Measurements from ENCODE around the gene ERFL. TPM values are rescaled to one million over a fixed set of nuclear protein-coding genes. Genes with fewer than 3 reads are reported as not detected.

Gene ERFL
- total RNA-seq, 1 donor from 2014 or later, result not detected

- no peaks in the 10 kb centered on the region for H3K27me3 ChIP-seq (ENCODE audit: control insufficient read depth, insufficient read depth, low read length)
- DNase-seq (ENCODE audit: low read depth), result no peak
- H3K4me3 ChIP-seq (ENCODE audit: low read depth, low read length), result peak overlapping the region; percentile 88
- H3K36me3 ChIP-seq (ENCODE audit: control insufficient read depth, insufficient read depth, low read length), result peaks cover 7% of the 10 kb centered on the region
- no peak for TF ChIP-seq CTCF (IDR thresholded peaks at IDR 0.05; ENCODE audit: insufficient read depth, low read length, poor library complexity, severe bottlenecking)
Observed at GRCh38 chr19:41861116-41861768, 67.0 kb downstream of the ERFL start.

GRCh38 chr19:41860419-41861115, 67.7 kb downstream of the ERFL start:
- H3K36me3 ChIP-seq (ENCODE audit: control insufficient read depth, insufficient read depth, low read length), result peaks cover 7% of the 10 kb centered on the region
- peak overlapping the region; percentile 88 for H3K4me3 ChIP-seq (ENCODE audit: low read depth, low read length)
- no peak for DNase-seq (ENCODE audit: low read depth)
- no peak for TF ChIP-seq CTCF (IDR thresholded peaks at IDR 0.05; ENCODE audit: insufficient read depth, low read length, poor library complexity, severe bottlenecking)
- H3K27me3 ChIP-seq (ENCODE audit: control insufficient read depth, insufficient read depth, low read length), result no peaks in the 10 kb centered on the region

- DNase-seq (ENCODE audit: low read depth), result peak; percentile 83
- Histone ChIP-seq H3K36me3 (ENCODE audit: control insufficient read depth, insufficient read depth, low read length) (peaks cover 7% of the 10 kb centered on the region), H3K27me3 (ENCODE audit: control insufficient read depth, insufficient read depth, low read length) (no peaks in the 10 kb centered on the region), H3K4me3 (ENCODE audit: low read depth, low read length) (peak within 1 kb of the TSS; percentile 88)
- peak; percentile 61 for TF ChIP-seq CTCF (IDR thresholded peaks at IDR 0.05; ENCODE audit: insufficient read depth, low read length, poor library complexity, severe bottlenecking)
Observed at GRCh38 chr19:41859618-41860418, 68.4 kb downstream of the ERFL start, which contains the start of gene RPS19. RPS19 (plus strand) TSS chr19:41860255; CDS start chr19:41860775, 520 bp downstream.

GRCh38 chr19:41859213-41859617, 69.0 kb downstream of the ERFL start:
- TF ChIP-seq CTCF (IDR thresholded peaks at IDR 0.05; ENCODE audit: insufficient read depth, low read length, poor library complexity, severe bottlenecking), result no peak
- H3K4me3 ChIP-seq (ENCODE audit: low read depth, low read length), result peak overlapping the region; percentile 22
- H3K27me3 ChIP-seq (ENCODE audit: control insufficient read depth, insufficient read depth, low read length), result peaks cover under 1% of the 10 kb centered on the region
- H3K36me3 ChIP-seq (ENCODE audit: control insufficient read depth, insufficient read depth, low read length), result peaks cover 4% of the 10 kb centered on the region
- DNase-seq (ENCODE audit: low read depth), result no peak

Other genes with a start within 250 kb of the ERFL start
- not detected in 2 replicates for gene CEACAM7, start 240.2 kb downstream of the ERFL start, total RNA-seq
- gene CEACAM5, start 219.8 kb downstream of the ERFL start, total RNA-seq, result not detected in 2 replicates
- 0.13 TPM in 1 of 2 replicates, not detected in the other for gene CEACAM6, start 172.9 kb downstream of the ERFL start, total RNA-seq
- gene CEACAM3, start 131.9 kb downstream of the ERFL start, total RNA-seq, result not detected in 2 replicates
- not detected in 2 replicates for gene LYPD4, start 83.8 kb downstream of the ERFL start, total RNA-seq
- not detected in 2 replicates for gene DMRTC2, start 83.4 kb downstream of the ERFL start, total RNA-seq
- gene RPS19, start 68.2 kb downstream of the ERFL start, total RNA-seq, result 1,699 and 2,835 TPM in 2 replicates
- 0.27 TPM in 1 of 2 replicates, not detected in the other for gene CD79A, start 51.2 kb downstream of the ERFL start, total RNA-seq
- gene ARHGEF1, start 45.3 kb downstream of the ERFL start, total RNA-seq, result 72.2 and 81.5 TPM in 2 replicates
- gene RABAC1, start 30.9 kb upstream of the ERFL start, total RNA-seq, result 126 and 130 TPM in 2 replicates
- gene ATP1A3, start 65.8 kb upstream of the ERFL start, total RNA-seq, result 1.4 TPM in 1 of 2 replicates, not detected in the other
- 14.2 and 20.2 TPM in 2 replicates for gene GRIK5, start 141.8 kb upstream of the ERFL start, total RNA-seq
- gene ZNF574, start 147.7 kb upstream of the ERFL start, total RNA-seq, result 17.3 and 27.0 TPM in 2 replicates
- 1.4 and 2.3 TPM in 2 replicates for gene POU2F2, start 204.0 kb upstream of the ERFL start, total RNA-seq